DOHH2 (cell line): ENCODE measurements around the gene RASL10A.

Experiments
- H3F3A ChIP-seq: fragments of 200-600 bp; sonication (generic), shearing (Covaris generic); 2 replicates; pipeline ENCODE4 v1.6.0; 2016; ENCODE audit warnings: antibody characterized with exemption, mild to moderate bottlenecking; ENCODE audit not compliant: control insufficient read depth, insufficient read depth
- H3K27ac ChIP-seq: fragments of 200-600 bp; sonication (generic); 2 replicates; pipeline ENCODE4 v1.5.1; 2014; ENCODE audit warnings: low read depth, mild to moderate bottlenecking, low read length, moderate library complexity
- H3K27me3 ChIP-seq: fragments of 200-600 bp; sonication (generic); 2 replicates; pipeline ENCODE4 v1.6.1; 2014; ENCODE audit warnings: mild to moderate bottlenecking, low read length, mixed read lengths; ENCODE audit not compliant: control insufficient read depth
- H3K36me3 ChIP-seq: fragments of 200-600 bp; sonication (generic); 2 replicates; pipeline ENCODE4 v1.6.1; 2014; ENCODE audit warnings: mild to moderate bottlenecking, low read length, moderate library complexity, mixed read lengths; ENCODE audit not compliant: control insufficient read depth
- H3K4me1 ChIP-seq: fragments of 200-600 bp; sonication (generic); 2 replicates; pipeline ENCODE4 v1.6.1; 2014; ENCODE audit warnings: mild to moderate bottlenecking, low read length, mixed read lengths; ENCODE audit not compliant: control insufficient read depth
- H3K4me2 ChIP-seq: fragments of 200-600 bp; sonication (generic); 2 replicates; pipeline ENCODE4 v1.6.0; 2014; ENCODE audit warnings: mild to moderate bottlenecking, low read length, moderate library complexity
- H3K4me3 ChIP-seq: fragments of 200-600 bp; sonication (generic); 2 replicates; pipeline ENCODE4 v1.5.1; 2014; ENCODE audit warnings: mild to moderate bottlenecking, low read length, mixed read lengths
- H3K79me2 ChIP-seq: fragments of 200-600 bp; sonication (generic); 2 replicates; pipeline ENCODE4 v1.6.1; 2014; ENCODE audit warnings: mild to moderate bottlenecking, low read length, mixed read lengths; ENCODE audit not compliant: control insufficient read depth
- H3K9me2 ChIP-seq: fragments of 200-600 bp; sonication (generic); replicated peaks from 2 replicates; pipeline ENCODE4 v1.6.1; 2014; ENCODE audit warnings: mild to moderate bottlenecking, low read length, mixed read lengths; ENCODE audit not compliant: control insufficient read depth
- H3K9me3 ChIP-seq: fragments of 200-600 bp; sonication (generic); 2 replicates; pipeline ENCODE4 v1.6.1; 2014; ENCODE audit warnings: antibody characterized with exemption, low read length, mixed read lengths; ENCODE audit not compliant: control insufficient read depth, insufficient read depth
- H4K20me1 ChIP-seq: fragments of 200-600 bp; sonication (generic); 2 replicates; pipeline ENCODE4 v1.6.0; 2014; ENCODE audit warnings: low read depth, mild to moderate bottlenecking, antibody characterized with exemption, low read length, moderate library complexity; ENCODE audit not compliant: control insufficient read depth, insufficient read depth
- EZH2phosphoT487 ChIP-seq: fragments of 200-600 bp; sonication (generic); IDR thresholded peaks from 2 replicates; pipeline ENCODE4 v1.6.1; 2017; ENCODE audit warnings: borderline replicate concordance, mild to moderate bottlenecking, antibody characterized with exemption, low read length, moderate library complexity, mixed read lengths
- TF ChIP-seq, protein P1 (sequence below): fragments of 200-600 bp; sonication (generic); IDR thresholded peaks from one replicate; pipeline ENCODE4 v1.5.1; 2014; ENCODE audit warnings: antibody characterized with exemption, mild to moderate bottlenecking, low read depth, low read length; ENCODE audit not compliant: poor library complexity, severe bottlenecking

RASL10A gene

DNA sequence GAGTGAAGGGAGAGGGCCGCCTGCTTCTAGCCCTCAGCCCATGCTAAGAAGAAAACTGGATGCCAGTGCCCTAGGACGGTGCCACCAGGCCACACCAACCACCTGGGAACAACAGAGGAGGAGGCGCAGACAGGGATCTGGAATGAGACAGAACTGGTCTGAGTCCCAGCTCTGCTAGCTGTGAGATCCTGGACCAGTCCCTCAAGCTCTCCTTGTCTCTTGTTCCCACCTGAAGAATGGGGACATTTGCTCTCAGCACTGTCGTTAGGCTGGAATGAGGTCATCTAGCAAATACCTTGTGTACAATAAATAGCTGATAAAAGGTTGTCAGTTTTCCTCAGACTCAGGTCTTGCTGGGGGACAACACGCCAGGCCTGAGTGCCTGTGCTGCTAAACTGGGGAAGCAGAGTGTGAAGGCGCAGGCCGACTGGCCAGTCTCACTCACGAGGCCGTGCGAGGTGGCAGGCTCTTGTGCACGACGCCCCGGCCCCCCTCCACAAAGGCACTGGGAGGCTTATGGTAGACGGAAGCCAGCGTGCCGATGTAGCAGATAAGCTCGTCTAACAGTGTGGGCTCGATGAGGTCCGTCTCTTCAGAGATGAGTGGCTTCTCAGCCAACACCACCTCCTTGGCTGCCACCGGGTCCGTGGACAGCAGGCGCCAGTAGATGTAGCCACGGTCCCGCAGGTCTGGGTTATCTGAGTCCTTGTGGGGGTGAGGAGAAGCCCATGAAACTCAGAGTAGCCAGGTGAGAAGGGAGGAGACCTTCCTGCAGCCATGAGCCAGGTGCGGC is 25.8 kb upstream of the RASL10A start:
- Histone ChIP-seq H3K27ac (no peak overlapping the region), H3K36me3 (peaks cover 87% of the 10 kb centered on the region), H4K20me1 (peaks cover 2% of the 10 kb centered on the region; the same call in 1 of the 2 replicates)

GRCh38 chr22:29340566-29340965 is 25.1 kb upstream of the RASL10A start:
- no peak for TF ChIP-seq EZH2phosphoT487
- TF ChIP-seq, protein P1, sequence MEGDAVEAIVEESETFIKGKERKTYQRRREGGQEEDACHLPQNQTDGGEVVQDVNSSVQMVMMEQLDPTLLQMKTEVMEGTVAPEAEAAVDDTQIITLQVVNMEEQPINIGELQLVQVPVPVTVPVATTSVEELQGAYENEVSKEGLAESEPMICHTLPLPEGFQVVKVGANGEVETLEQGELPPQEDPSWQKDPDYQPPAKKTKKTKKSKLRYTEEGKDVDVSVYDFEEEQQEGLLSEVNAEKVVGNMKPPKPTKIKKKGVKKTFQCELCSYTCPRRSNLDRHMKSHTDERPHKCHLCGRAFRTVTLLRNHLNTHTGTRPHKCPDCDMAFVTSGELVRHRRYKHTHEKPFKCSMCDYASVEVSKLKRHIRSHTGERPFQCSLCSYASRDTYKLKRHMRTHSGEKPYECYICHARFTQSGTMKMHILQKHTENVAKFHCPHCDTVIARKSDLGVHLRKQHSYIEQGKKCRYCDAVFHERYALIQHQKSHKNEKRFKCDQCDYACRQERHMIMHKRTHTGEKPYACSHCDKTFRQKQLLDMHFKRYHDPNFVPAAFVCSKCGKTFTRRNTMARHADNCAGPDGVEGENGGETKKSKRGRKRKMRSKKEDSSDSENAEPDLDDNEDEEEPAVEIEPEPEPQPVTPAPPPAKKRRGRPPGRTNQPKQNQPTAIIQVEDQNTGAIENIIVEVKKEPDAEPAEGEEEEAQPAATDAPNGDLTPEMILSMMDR: no peak
- Histone ChIP-seq H3K36me3 (peaks cover 88% of the 10 kb centered on the region), H4K20me1 (peaks cover 2% of the 10 kb centered on the region; the same call in 1 of the 2 replicates), H3K9me3 (no peaks in the 10 kb centered on the region), H3K27ac (no peak overlapping the region), H3K4me2 (no peak overlapping the region), H3K79me2 (no peaks in the 10 kb centered on the region), H3K9me2 (no peaks in the 10 kb centered on the region), H3K27me3 (no peaks in the 10 kb centered on the region), H3K4me3 (no peak overlapping the region), H3K4me1 (no peaks in the 10 kb centered on the region), H3F3A (no peaks in the 10 kb centered on the region)

More for the DNA sequence above, 25.8 kb upstream of the RASL10A start:
- TF ChIP-seq EZH2phosphoT487: no peak
- TF ChIP-seq, protein P1: no peak
- H3F3A ChIP-seq: no peaks in the 10 kb centered on the region
- H3K79me2 ChIP-seq: no peaks in the 10 kb centered on the region
- no peaks in the 10 kb centered on the region for H3K27me3 ChIP-seq
- no peaks in the 10 kb centered on the region for H3K9me2 ChIP-seq
- H3K9me3 ChIP-seq: no peaks in the 10 kb centered on the region
- H3K4me2 ChIP-seq: no peak overlapping the region
- no peak overlapping the region for H3K4me3 ChIP-seq
- no peaks in the 10 kb centered on the region for H3K4me1 ChIP-seq

GRCh38 chr22:29339381-29340235 is 24.1 kb upstream of the RASL10A start:
- peaks cover 2% of the 10 kb centered on the region; the same call in 1 of the 2 replicates for H4K20me1 ChIP-seq
- no peak overlapping the region for H3K4me2 ChIP-seq
- peaks cover 92% of the 10 kb centered on the region for H3K36me3 ChIP-seq
- TF ChIP-seq, protein P1: no peak
- no peak for TF ChIP-seq EZH2phosphoT487
- no peaks in the 10 kb centered on the region for H3K9me3 ChIP-seq
- no peaks in the 10 kb centered on the region for H3K9me2 ChIP-seq
- H3K27ac ChIP-seq: no peak overlapping the region
- H3K4me3 ChIP-seq: no peak overlapping the region
- no peaks in the 10 kb centered on the region for H3F3A ChIP-seq
- H3K27me3 ChIP-seq: no peaks in the 10 kb centered on the region
- no peaks in the 10 kb centered on the region for H3K79me2 ChIP-seq
- H3K4me1 ChIP-seq: no peaks in the 10 kb centered on the region
